Measurements from ENCODE around the gene CDKAL1. TPM values are rescaled to one million over a fixed set of nuclear protein-coding genes. Genes with fewer than 3 reads are reported as not detected.

The CDKAL1 gene
- total and polyA plus RNA-seq, 2 donors from 2014 or later, result 4.6 to 20.2 TPM

- Histone ChIP-seq H3K9me3 (ENCODE audit: control insufficient read depth in 2 of 3, insufficient read depth in 1 of 3, low read length in 3 of 3) (peaks cover 0 to 9% (median 0%) of the 10 kb centered on the region in 3 donors), H3K27me3 (ENCODE audit: control insufficient read depth, insufficient read depth, low read length) (no peaks in the 10 kb centered on the region), H3K36me3 (ENCODE audit: control insufficient read depth in 2 of 3, insufficient read depth in 3 of 3, low read length in 3 of 3) (no peaks in the 10 kb centered on the region), H3K27ac (ENCODE audit: low read depth in 2 of 2, low read length in 2 of 2) (no peak overlapping the region), H3K9ac (ENCODE audit: low read length in 3 of 3) (no peak overlapping the region), H3K4me3 (ENCODE audit: low read length in 3 of 3) (no peak overlapping the region), H3K4me1 (ENCODE audit: control insufficient read depth in 2 of 3, insufficient read depth in 2 of 3, low read depth in 1 of 3, low read length in 3 of 3) (no peaks in the 10 kb centered on the region)
- no peak for FAIRE-seq
- intact Hi-C loops (cut with DNase I), result no loop called here
- no peak for TF ChIP-seq CTCF (IDR thresholded peaks at IDR 0.05; ENCODE audit: borderline replicate concordance, extremely low read depth, insufficient read depth)
- DNase-seq, result no peak
Observed at GRCh38 chr6:20806669-20807068, 272.4 kb downstream of the CDKAL1 start.

GRCh38 chr6:20808439-20808838 is 274.2 kb downstream of the CDKAL1 start:
- H3K9ac ChIP-seq (ENCODE audit: low read length in 3 of 3), result no peak overlapping the region
- H3K9me3 ChIP-seq (ENCODE audit: control insufficient read depth in 2 of 3, insufficient read depth in 1 of 3, low read length in 3 of 3), result peaks cover 0 to 9% (median 0%) of the 10 kb centered on the region in 3 donors
- no peaks in the 10 kb centered on the region for H3K27me3 ChIP-seq (ENCODE audit: control insufficient read depth, insufficient read depth, low read length)
- intact Hi-C loops (cut with DNase I), result no loop called here
- no peaks in the 10 kb centered on the region for H3K4me1 ChIP-seq (ENCODE audit: control insufficient read depth in 2 of 3, insufficient read depth in 2 of 3, low read depth in 1 of 3, low read length in 3 of 3)
- H3K27ac ChIP-seq (ENCODE audit: low read depth in 2 of 2, low read length in 2 of 2), result no peak overlapping the region
- DNase-seq (no peak), FAIRE-seq (no peak)
- no peak for TF ChIP-seq CTCF (IDR thresholded peaks at IDR 0.05; ENCODE audit: borderline replicate concordance, extremely low read depth, insufficient read depth)
- no peaks in the 10 kb centered on the region for H3K36me3 ChIP-seq (ENCODE audit: control insufficient read depth in 2 of 3, insufficient read depth in 3 of 3, low read length in 3 of 3)
- no peak overlapping the region for H3K4me3 ChIP-seq (ENCODE audit: low read length in 3 of 3)

- TF ChIP-seq CTCF (IDR thresholded peaks at IDR 0.05; ENCODE audit: borderline replicate concordance, extremely low read depth, insufficient read depth), result no peak
- H3K27ac ChIP-seq (ENCODE audit: low read depth in 2 of 2, low read length in 2 of 2), result no peak overlapping the region
- H3K9me3 ChIP-seq (ENCODE audit: control insufficient read depth in 2 of 3, insufficient read depth in 1 of 3, low read length in 3 of 3), result peaks cover 0 to 9% (median 0%) of the 10 kb centered on the region in 3 donors
- FAIRE-seq (no peak), DNase-seq (peak in 2 of 5 donors; percentile 8 to 54)
- H3K27me3 ChIP-seq (ENCODE audit: control insufficient read depth, insufficient read depth, low read length), result no peaks in the 10 kb centered on the region
- no peak overlapping the region for H3K9ac ChIP-seq (ENCODE audit: low read length in 3 of 3)
- no peak overlapping the region for H3K4me3 ChIP-seq (ENCODE audit: low read length in 3 of 3)
- intact Hi-C loops (cut with DNase I), result no loop called here
- no peaks in the 10 kb centered on the region for H3K4me1 ChIP-seq (ENCODE audit: control insufficient read depth in 2 of 3, insufficient read depth in 2 of 3, low read depth in 1 of 3, low read length in 3 of 3)
- H3K36me3 ChIP-seq (ENCODE audit: control insufficient read depth in 2 of 3, insufficient read depth in 3 of 3, low read length in 3 of 3), result no peaks in the 10 kb centered on the region
Observed at GRCh38 chr6:20808924-20809323, 274.7 kb downstream of the CDKAL1 start.

DNA sequence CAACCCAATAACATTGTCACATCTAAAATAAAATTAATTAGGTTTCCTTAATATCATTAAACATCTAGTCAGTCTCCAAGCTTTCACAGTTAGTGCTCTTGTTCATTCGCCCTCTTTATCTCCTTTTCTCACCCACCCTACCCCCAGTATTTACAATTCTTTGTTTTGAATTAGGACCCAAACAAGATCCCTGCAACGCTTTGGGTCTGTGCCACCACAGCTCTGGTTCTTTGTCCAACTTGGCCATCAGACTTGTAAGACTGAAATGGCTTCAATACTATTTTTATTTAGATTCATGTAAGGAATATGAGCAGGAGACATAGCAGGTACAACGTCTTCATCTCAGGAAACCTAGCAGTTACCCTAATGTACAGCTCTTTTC is 276.5 kb downstream of the CDKAL1 start:
- DNase-seq, result no peak
- no peak overlapping the region for H3K27ac ChIP-seq (ENCODE audit: low read depth in 2 of 2, low read length in 2 of 2)

More for the DNA sequence above, 276.5 kb downstream of the CDKAL1 start:
- FAIRE-seq, result no peak
- no peaks in the 10 kb centered on the region for H3K36me3 ChIP-seq (ENCODE audit: control insufficient read depth in 2 of 3, insufficient read depth in 3 of 3, low read length in 3 of 3)
- TF ChIP-seq CTCF (IDR thresholded peaks at IDR 0.05; ENCODE audit: borderline replicate concordance, extremely low read depth, insufficient read depth), result no peak
- no peak overlapping the region for H3K9ac ChIP-seq (ENCODE audit: low read length in 3 of 3)
- H3K9me3 ChIP-seq (ENCODE audit: control insufficient read depth in 2 of 3, insufficient read depth in 1 of 3, low read length in 3 of 3), result peaks cover 0 to 9% (median 0%) of the 10 kb centered on the region in 3 donors
- no peaks in the 10 kb centered on the region for H3K27me3 ChIP-seq (ENCODE audit: control insufficient read depth, insufficient read depth, low read length)
- H3K4me3 ChIP-seq (ENCODE audit: low read length in 3 of 3), result no peak overlapping the region
- intact Hi-C loops (cut with DNase I), result no loop called here
- no peaks in the 10 kb centered on the region for H3K4me1 ChIP-seq (ENCODE audit: control insufficient read depth in 2 of 3, insufficient read depth in 2 of 3, low read depth in 1 of 3, low read length in 3 of 3)

Measured in kidney (tissue), 14 donors.